Measurements from ENCODE around the gene UBE2L3. TPM values are rescaled to one million over a fixed set of nuclear protein-coding genes. Genes with fewer than 3 reads are reported as not detected.
A peak's percentile ranks its signal among the peaks of the same experiment; 100 is the strongest.

The UBE2L3 gene
- total and polyA plus RNA-seq, 2 of the 13 experiments (the other 11 are each of a cell fraction or from before 2014, with no cell fraction given) = 30.2 to 58.1 TPM

- TF ChIP-seq RNF219 (CRISPR knock-in tag; IDR thresholded peaks at IDR 0.05) = 0 out of 2 replicates have a peak, but pooled peaks have one; percentile 47
- peak; percentile 76; the same call in 1 of the 2 replicates for TF ChIP-seq ZSCAN12 (CRISPR knock-in tag; IDR thresholded peaks at IDR 0.05)
- peak; percentile 90; the same call in 1 of the 2 replicates for TF ChIP-seq ETV6 (CRISPR knock-in tag; conservative IDR thresholded peaks at IDR 0.05)
- TF ChIP-seq ZNF619 (CRISPR knock-in tag; IDR thresholded peaks at IDR 0.05) = no peak; the same call in 1 of the 2 replicates
- 0 out of 2 replicates have a peak, but pooled peaks have one; percentile 64 for TF ChIP-seq MZF1 (CRISPR knock-in tag; IDR thresholded peaks at IDR 0.05; ENCODE audit: borderline replicate concordance)
- peak; percentile 93 for TF ChIP-seq ZNF879 (CRISPR knock-in tag; IDR thresholded peaks at IDR 0.05)
- TF ChIP-seq RARA (CRISPR knock-in tag; IDR thresholded peaks at IDR 0.05) = no peak; the same call in 1 of the 2 replicates
- TF ChIP-seq ZNF687 (CRISPR knock-in tag; IDR thresholded peaks at IDR 0.05) = peak; percentile 97
- TF ChIP-seq STAG1 (CRISPR knock-in tag; IDR thresholded peaks at IDR 0.05) = peak; percentile 52
- peak; percentile 88 for TF ChIP-seq ZFY (CRISPR knock-in tag; IDR thresholded peaks at IDR 0.05)
- TF ChIP-seq TFE3 (CRISPR knock-in tag; IDR thresholded peaks at IDR 0.05) = peak; percentile 87
- peak; percentile 49; the same call in 1 of the 2 replicates for TF ChIP-seq SNAPC4 (CRISPR knock-in tag; IDR thresholded peaks at IDR 0.05)
- TF ChIP-seq SETDB1 (CRISPR knock-in tag; IDR thresholded peaks at IDR 0.05; ENCODE audit: borderline replicate concordance) = no peak
- TF ChIP-seq ZNF652 (CRISPR knock-in tag; IDR thresholded peaks at IDR 0.05; ENCODE audit: borderline replicate concordance, low read depth) = no peak
- TF ChIP-seq PITX1 (CRISPR knock-in tag; IDR thresholded peaks at IDR 0.05) = peak; percentile 81
Observed at GRCh38 chr22:21629255-21630149, 62.0 kb downstream of the UBE2L3 start, which contains the start of gene YDJC (continued).
